ENCODE data around the gene OR6Y1. TPM values are rescaled to one million over a fixed set of nuclear protein-coding genes. Genes with fewer than 3 reads are reported as not detected.

Gene OR6Y1
- total RNA-seq, 1 experiment from 2014 or later = not detected

Other genes with a start within 250 kb of the OR6Y1 start
- gene CD1B, start 222.9 kb downstream of the OR6Y1 start, total RNA-seq (2014; rRNA removed) = not detected in 2 replicates
- gene CD1E, start 200.5 kb downstream of the OR6Y1 start, total RNA-seq (2014; rRNA removed) = not detected in 2 replicates
- not detected in 2 replicates for gene OR10T2, start 154.9 kb downstream of the OR6Y1 start, total RNA-seq (2014; rRNA removed)
- gene OR10K2, start 128.2 kb downstream of the OR6Y1 start, total RNA-seq (2014; rRNA removed) = not detected in 2 replicates
- not detected in 2 replicates for gene OR10K1, start 92.6 kb downstream of the OR6Y1 start, total RNA-seq (2014; rRNA removed)
- gene OR10R2, start 82.2 kb downstream of the OR6Y1 start, total RNA-seq (2014; rRNA removed) = not detected in 2 replicates
- not detected in 2 replicates for gene OR6P1, start 16.2 kb upstream of the OR6Y1 start, total RNA-seq (2014; rRNA removed)
- not detected in 2 replicates for gene OR10X1, start 25.5 kb upstream of the OR6Y1 start, total RNA-seq (2014; rRNA removed)
- not detected in 2 replicates for gene OR10Z1, start 50.9 kb upstream of the OR6Y1 start, total RNA-seq (2014; rRNA removed)
- gene SPTA1, start 132.3 kb upstream of the OR6Y1 start, total RNA-seq (2014; rRNA removed) = not detected in 2 replicates
- not detected in 2 replicates for gene OR6K2, start 146.2 kb upstream of the OR6Y1 start, total RNA-seq (2014; rRNA removed)
- not detected in 2 replicates for gene OR6K3, start 166.3 kb upstream of the OR6Y1 start, total RNA-seq (2014; rRNA removed)
- gene OR6K6, start 200.3 kb upstream of the OR6Y1 start, total RNA-seq (2014; rRNA removed) = not detected in 2 replicates
- gene OR6N1, start 217.8 kb upstream of the OR6Y1 start, total RNA-seq (2014; rRNA removed) = not detected in 2 replicates
- gene OR6N2, start 226.8 kb upstream of the OR6Y1 start, total RNA-seq (2014; rRNA removed) = not detected in 2 replicates